GM12878 (cell line): ENCODE data around the gene CHDH. TPM values are rescaled to one million over a fixed set of nuclear protein-coding genes. Genes with fewer than 3 reads are reported as not detected.

Source experiments
- ATAC-seq: fragments of 200-7000 bp; cut with Tn5 transposase; 3 replicates; pipeline ENCODE4 v1.9.1; 2020; ENCODE audit warnings: mild to moderate bottlenecking, moderate library complexity
- BruUV-seq: library from RNA; stranded (reverse); fragments of 400-500 nt; replicated peaks from 2 replicates; lab custom pipeline; 2021; lab: Mats Ljungman, UMichigan
- CTCF ChIA-PET: fragments of 300-600 bp; sonication (Branson Sonifier 250); formaldehyde crosslinking; extraction: SDS; loops from one replicate; lab custom pipeline; 2021; ENCODE audit warnings: inconsistent platforms; lab: Yijun Ruan, JAX
- POLR2A ChIA-PET: fragments of 350-600 bp; formaldehyde crosslinking; extraction: SDS; loops from one replicate; lab custom pipeline; 2021; ENCODE audit warnings: inconsistent platforms; lab: Charles Lee
- RAD21 ChIA-PET: fragments of 300-600 bp; sonication (Branson Sonifier 250); formaldehyde crosslinking; loops from one replicate; lab custom pipeline; 2023; ENCODE audit warnings: antibody characterized with exemption; ENCODE audit not compliant: unreplicated experiment; lab: Charles Lee
- SMC1A ChIA-PET: fragments of 300-600 bp; sonication (Branson Sonifier 250); formaldehyde crosslinking; loops from one replicate; lab custom pipeline; 2023; ENCODE audit not compliant: unreplicated experiment, uncharacterized antibody; lab: Charles Lee
- DNase-seq: peaks from one replicate; pipeline ENCODE4 v3.0.0-alpha.2; 2011; ENCODE audit warnings: low read depth, low spot score
- FAIRE-seq: peaks from 3 replicates; lab custom pipeline; 2011; peaks lifted over from hg19 to GRCh38; lab: Jason Lieb, UNC
- H2AFZ ChIP-seq: 2 replicates; pipeline ENCODE4 v1.6.0; 2011; ENCODE audit warnings: low read depth, low read length, control low read depth; ENCODE audit not compliant: control insufficient read depth
- H3K27ac ChIP-seq: 2 replicates; pipeline ENCODE4 v1.5.1; 2011; ENCODE audit warnings: control low read depth; ENCODE audit not compliant: control insufficient read depth, insufficient read depth
- H3K27me3 ChIP-seq, 2 experiments: replicated peaks in 1 of 2; 2 replicates each; pipeline versions ENCODE4 v1.6.0 to v1.6.1; 2011; ENCODE audit warnings: low read length in 1 of 2; ENCODE audit not compliant: control insufficient read depth in 2 of 2, insufficient read depth in 2 of 2
- H3K36me3 ChIP-seq, 2 experiments: 2 replicates each; pipeline ENCODE4 v1.5.1; 2011; ENCODE audit warnings: low read length in 1 of 2; ENCODE audit not compliant: control insufficient read depth in 2 of 2, insufficient read depth in 2 of 2
- H3K4me1 ChIP-seq: 2 replicates; pipeline ENCODE4 v1.6.1; 2011; ENCODE audit warnings: mild to moderate bottlenecking, low read length, moderate library complexity, mixed read lengths; ENCODE audit not compliant: control insufficient read depth, insufficient read depth
- H3K4me2 ChIP-seq: 2 replicates; pipeline ENCODE4 v1.6.0; 2011; ENCODE audit warnings: control low read depth; ENCODE audit not compliant: control insufficient read depth, insufficient read depth
- H3K4me3 ChIP-seq: fragments of 200-600 bp; sonication (generic); 2 replicates; pipeline ENCODE4 v1.5.1; 2016
- H3K79me2 ChIP-seq: 2 replicates; pipeline ENCODE4 v1.6.0; 2011; ENCODE audit warnings: low read length; ENCODE audit not compliant: control insufficient read depth, insufficient read depth
- H3K9ac ChIP-seq: 2 replicates; pipeline ENCODE4 v1.8.0; 2011; ENCODE audit warnings: low read length, control low read depth, mixed read lengths; ENCODE audit not compliant: control insufficient read depth, insufficient read depth
- H3K9me3 ChIP-seq: replicated peaks from 3 replicates; pipeline ENCODE4 v1.5.1; 2011; ENCODE audit warnings: mild to moderate bottlenecking, low read length; ENCODE audit not compliant: control insufficient read depth, insufficient read depth
- H4K20me1 ChIP-seq: 2 replicates; pipeline ENCODE4 v1.6.0; 2011; ENCODE audit not compliant: control insufficient read depth, insufficient read depth
- BHLHE40 ChIP-seq, 2 experiments: fragments of 450-650 bp in 1 of 2; IDR thresholded peaks; 2 replicates each; pipeline ENCODE4 v1.6.1; 2011 to 2017; ENCODE audit warnings: low read depth in 2 of 2, borderline replicate concordance in 1 of 2, improper control_type of control experiment in 1 of 2, low read length in 1 of 2, mild to moderate bottlenecking in 1 of 2
- POU2F2 ChIP-seq: IDR thresholded peaks from 3 replicates; pipeline ENCODE4 v1.6.1; 2011; ENCODE audit warnings: low read depth, mild to moderate bottlenecking, low read length, borderline replicate concordance
- ZNF384 ChIP-seq: IDR thresholded peaks from 2 replicates; pipeline ENCODE4 v1.6.1; 2012; ENCODE audit warnings: low read depth, mild to moderate bottlenecking, low read length, improper control_type of control experiment, borderline replicate concordance
- WGBS: methylation state at CpG from one replicate; pipeline ENCODE4 v1.1.6; 2016; ENCODE audit warnings: low lambda C conversion rate; ENCODE audit not compliant: insufficient replicate concordance, insufficient coverage; ENCODE audit errors: missing lambda C conversion rate; 5-methylcytosine and 5-hydroxymethylcytosine counted together
- in situ Hi-C: fragments of 300-500 bp; cut with MboI; formaldehyde crosslinking; loops from 9 replicates; pipeline ENCODE4 v1.14.3; 2018; ENCODE audit warnings: mixed read lengths
- intact Hi-C: fragments of 100-400 bp; cut with micrococcal nuclease; formaldehyde crosslinking; loops from one replicate; pipeline ENCODE4 v1.14.2; 2022; ENCODE audit not compliant: unreplicated experiment
- polyA plus RNA-seq, 11 experiments: library from polyadenylated mRNA; depleted of rRNA in 4 of 11; unstranded in 6 of 11; stranded (reverse) in 5 of 11; fragments of >200 nt; fragmentation: Nextera tagmentation in 4 of 11; fragmentation: Illumina TruSeq in 1 of 11; extraction: Ambion mirVana in 4 of 11; extraction: Trizol in 1 of 11; gene quantifications; 1 replicate in 1 of 11; 2 replicates in 10 of 11; pipeline versions ENCODE4 v1.2.1 to v1.2.3, GENCODE V29; 2011 to 2016; ENCODE audit warnings: inconsistent platforms in 2 of 11, missing spikeins in 2 of 11, low read depth in 1 of 11
- total RNA-seq, 4 experiments: library from RNA; depleted of rRNA in 3 of 4; stranded (reverse); fragments of >200 nt in 3 of 4; fragmentation: Illumina TruSeq in 1 of 4; extraction: Trizol in 1 of 4; gene quantifications; 2 replicates each; pipeline versions ENCODE4 v1.2.1 to v1.2.3, GENCODE V29; 2013 to 2021
- TF ChIP-seq, protein P1 (sequence below): fragments of 450-650 bp; IDR thresholded peaks from 2 replicates; pipeline ENCODE4 v1.6.1; 2017; ENCODE audit warnings: borderline replicate concordance

Gene CHDH
- total and polyA plus RNA-seq, 10 of the 15 experiments (the other 5 are each of a cell fraction or from before 2014, with no cell fraction given) = 0.95 to 8.3 (median 2.9) TPM

DNA sequence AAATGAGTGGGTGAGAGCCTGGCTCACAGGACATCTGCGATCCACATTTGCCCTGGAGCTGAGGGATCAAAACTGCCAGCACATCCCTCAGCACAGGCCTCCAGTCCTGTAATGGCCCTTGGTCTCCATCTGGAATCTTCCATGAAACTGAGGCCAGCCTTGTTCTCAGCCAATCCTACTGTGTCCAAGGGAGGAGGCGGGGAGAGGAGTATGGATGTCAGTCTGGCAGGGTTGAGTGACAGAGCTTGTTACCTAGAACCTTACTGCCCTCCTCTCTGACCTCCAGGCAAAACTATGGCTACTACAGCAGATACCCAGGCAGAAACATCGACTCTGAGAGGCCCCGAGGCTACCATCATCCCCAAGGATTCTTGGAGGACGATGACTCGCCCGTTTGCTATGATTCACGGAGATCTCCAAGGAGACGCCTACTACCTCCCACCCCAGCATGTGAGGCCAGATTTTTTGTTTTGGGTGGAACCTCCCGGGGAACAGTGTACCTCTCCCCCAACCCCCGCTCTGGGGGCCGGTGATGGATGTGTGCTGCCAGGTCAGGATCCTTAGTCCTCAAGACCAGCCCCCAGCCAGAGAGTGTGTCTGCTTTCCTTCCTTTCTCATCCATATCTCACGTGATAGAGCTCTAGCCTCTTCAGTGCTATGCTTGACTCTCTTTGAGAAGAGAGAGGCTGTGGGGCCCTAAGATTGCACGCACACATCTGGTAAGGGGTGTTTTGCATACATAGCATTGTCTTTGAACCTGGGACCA, 41.3 kb downstream of the CHDH start:
- TF ChIP-seq ZNF384 (no peak), POU2F2 (0 out of 3 replicates have a peak, but pooled peaks have one; percentile 8), BHLHE40 (IDR thresholded peaks at IDR 0.05; ENCODE audit: borderline replicate concordance in 1 of 2, low read depth in 2 of 2, low read length in 1 of 2) (peak; percentile 27 to 62; a peak in 1 of 4 replicates)
- TF ChIP-seq, protein P1, sequence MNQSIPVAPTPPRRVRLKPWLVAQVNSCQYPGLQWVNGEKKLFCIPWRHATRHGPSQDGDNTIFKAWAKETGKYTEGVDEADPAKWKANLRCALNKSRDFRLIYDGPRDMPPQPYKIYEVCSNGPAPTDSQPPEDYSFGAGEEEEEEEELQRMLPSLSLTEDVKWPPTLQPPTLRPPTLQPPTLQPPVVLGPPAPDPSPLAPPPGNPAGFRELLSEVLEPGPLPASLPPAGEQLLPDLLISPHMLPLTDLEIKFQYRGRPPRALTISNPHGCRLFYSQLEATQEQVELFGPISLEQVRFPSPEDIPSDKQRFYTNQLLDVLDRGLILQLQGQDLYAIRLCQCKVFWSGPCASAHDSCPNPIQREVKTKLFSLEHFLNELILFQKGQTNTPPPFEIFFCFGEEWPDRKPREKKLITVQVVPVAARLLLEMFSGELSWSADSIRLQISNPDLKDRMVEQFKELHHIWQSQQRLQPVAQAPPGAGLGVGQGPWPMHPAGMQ = no peak
- ChIA-PET RAD21 (interaction anchor here (1.0 kb wide), 1 partner anchor 30 kb away, joined by 3 read pairs; no protein-coding TSS in a partner anchor), CTCF (no interaction called here), POLR2A (no interaction called here), SMC1A (interaction anchor here (0.6 kb wide), 1 partner anchor 12 kb away, joined by 3 read pairs; no protein-coding TSS in a partner anchor)
- FAIRE-seq = no peak
- H3K4me3 ChIP-seq = no peak overlapping the region
- ATAC-seq = peak; percentile 43
- BruUV-seq = no TSS peak
- WGBS = 38% methylated on average over 14 of the region's 14 CpGs
- H3K36me3 ChIP-seq = no peaks in the 10 kb centered on the region
- H3K4me1 ChIP-seq = peaks cover 17% of the 10 kb centered on the region
- no peak overlapping the region for H3K9ac ChIP-seq
- H3K79me2 ChIP-seq = no peaks in the 10 kb centered on the region
- no peak overlapping the region; the same call in 1 of the 2 replicates for H3K4me2 ChIP-seq
- no peaks in the 10 kb centered on the region for H3K27me3 ChIP-seq
- intact Hi-C loops = no loop called here
- no peak for DNase-seq
- in situ Hi-C loops = no loop called here
- H3K27ac ChIP-seq = no peak overlapping the region
- H4K20me1 ChIP-seq = no peaks in the 10 kb centered on the region
- H2AFZ ChIP-seq = no peak overlapping the region
- H3K9me3 ChIP-seq = no peaks in the 10 kb centered on the region
